ENCODE data around the gene CST2. TPM values are rescaled to one million over a fixed set of nuclear protein-coding genes. Genes with fewer than 3 reads are reported as not detected.
"Not testable (repeated sequence)": the region's sequence is repeated elsewhere in the genome, so short reads cannot be mapped to it uniquely, and the experiment has no call there.

The CST2 gene, protein sequence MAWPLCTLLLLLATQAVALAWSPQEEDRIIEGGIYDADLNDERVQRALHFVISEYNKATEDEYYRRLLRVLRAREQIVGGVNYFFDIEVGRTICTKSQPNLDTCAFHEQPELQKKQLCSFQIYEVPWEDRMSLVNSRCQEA
- total RNA-seq = not detected

DNA sequence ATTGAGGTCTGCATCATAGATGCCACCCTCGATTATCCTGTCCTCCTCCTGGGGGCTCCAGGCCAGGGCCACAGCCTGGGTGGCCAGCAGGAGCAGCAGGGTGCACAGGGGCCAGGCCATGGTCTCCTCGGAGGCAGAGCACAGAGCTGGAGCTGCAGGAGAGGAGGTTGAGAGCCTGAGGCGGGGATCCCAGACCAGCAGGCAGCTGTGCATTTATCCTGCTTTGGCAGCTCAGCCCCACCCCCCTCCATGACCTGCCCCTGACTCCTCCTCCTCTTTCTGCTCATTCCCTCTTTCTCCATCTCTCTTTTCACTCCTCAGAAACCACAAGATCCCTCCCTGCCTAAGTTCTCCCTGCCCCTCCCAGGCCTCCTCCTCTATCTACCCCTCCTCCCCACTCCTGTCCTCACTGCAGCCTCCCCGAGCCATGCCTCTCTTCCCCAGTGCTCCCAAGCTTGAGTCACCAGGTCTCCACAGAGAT, at the start of gene CST2:
Gene CST2, minus strand, starts transcription at position 189 of the 481 bp plus-strand sequence. Its CDS starts 69 bp downstream, at position 120.
- Histone ChIP-seq H3K9me3 (ENCODE audit: control insufficient read depth in 3 of 3, low read length in 3 of 3) (no peaks in the 10 kb centered on the region), H3K4me3 (ENCODE audit: low read length in 3 of 3) (no peak within 1 kb of the TSS), H3K27me3 (ENCODE audit: control insufficient read depth in 3 of 3, insufficient read depth in 3 of 3, low read length in 3 of 3) (no peaks in the 10 kb centered on the region), H3K27ac (ENCODE audit: low read depth, low read length) (no peak within 1 kb of the TSS), H3K4me1 (ENCODE audit: control insufficient read depth in 3 of 3, insufficient read depth in 3 of 3, low read length in 3 of 3) (no peaks in the 10 kb centered on the region), H3K36me3 (ENCODE audit: control insufficient read depth in 3 of 3, insufficient read depth in 3 of 3, low read length in 3 of 3) (no peaks in the 10 kb centered on the region), H3K9ac (ENCODE audit: low read depth in 1 of 3, low read length in 3 of 3) (no peak within 1 kb of the TSS)

DNA sequence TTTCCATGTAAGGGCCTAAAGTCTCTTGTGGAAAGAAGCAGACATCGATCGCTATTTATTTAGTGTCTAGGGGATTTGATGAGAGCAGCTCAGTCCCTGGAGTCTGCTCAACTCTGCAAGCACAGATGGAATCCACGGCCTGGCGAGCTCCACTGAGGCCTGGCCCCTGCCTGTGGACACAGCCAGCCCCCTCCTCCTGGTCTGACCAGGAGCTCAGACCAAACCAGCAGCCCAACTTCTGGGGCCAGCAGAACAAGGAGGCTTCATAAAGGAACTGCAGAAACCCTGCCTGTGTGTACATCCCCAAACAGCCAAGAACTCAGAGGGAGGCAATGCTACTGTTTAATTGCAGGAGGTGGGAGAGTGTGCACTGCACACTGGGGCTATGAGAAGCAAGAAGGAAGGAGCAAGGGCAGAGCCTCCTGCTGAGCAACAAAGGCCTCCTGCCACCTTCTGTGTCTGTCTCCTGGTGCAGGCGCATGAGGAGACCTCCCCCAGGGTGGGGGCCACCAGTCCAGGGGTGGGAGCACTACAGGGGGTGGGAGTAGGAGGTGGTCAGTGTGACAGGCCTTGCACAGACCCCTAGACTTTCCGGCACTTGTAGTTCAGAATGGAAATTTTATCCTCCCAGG, 49.2 kb upstream of the CST2 start:
- H3K4me1 ChIP-seq (ENCODE audit: control insufficient read depth in 3 of 3, insufficient read depth in 3 of 3, low read length in 3 of 3) = no peaks in the 10 kb centered on the region
- H3K9ac ChIP-seq (ENCODE audit: low read depth in 1 of 3, low read length in 3 of 3) = no peak overlapping the region
- peaks cover 4 to 18% (median 14%) of the 10 kb centered on the region in 3 donors for H3K27me3 ChIP-seq (ENCODE audit: control insufficient read depth in 3 of 3, insufficient read depth in 3 of 3, low read length in 3 of 3)
- no peak overlapping the region for H3K4me3 ChIP-seq (ENCODE audit: low read length in 3 of 3)
- H3K36me3 ChIP-seq (ENCODE audit: control insufficient read depth in 3 of 3, insufficient read depth in 3 of 3, low read length in 3 of 3) = no peaks in the 10 kb centered on the region
- H3K27ac ChIP-seq (ENCODE audit: low read depth, low read length) = no peak overlapping the region
- no peaks in the 10 kb centered on the region for H3K9me3 ChIP-seq (ENCODE audit: control insufficient read depth in 3 of 3, low read length in 3 of 3)

DNA sequence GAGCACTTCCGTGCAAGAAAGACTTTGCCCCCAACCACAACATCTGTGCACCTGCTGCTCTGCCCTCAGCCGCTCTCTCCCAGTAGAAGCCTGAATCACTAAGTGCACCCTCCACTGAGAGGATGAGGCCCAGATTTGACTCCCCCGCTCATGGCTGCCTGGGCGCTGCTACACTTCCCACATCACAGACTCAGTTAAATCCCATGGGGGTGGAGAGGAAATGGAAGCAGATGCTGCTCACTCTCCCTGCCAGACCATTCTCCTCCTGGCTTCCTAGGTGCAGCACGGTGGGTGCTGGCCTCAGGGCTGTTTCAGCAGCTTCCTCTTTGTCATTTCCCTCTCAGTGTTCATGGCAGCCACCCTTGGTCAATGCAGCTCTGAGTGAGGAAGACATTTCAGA, 48.2 kb upstream of the CST2 start:
- H3K4me1 ChIP-seq (ENCODE audit: control insufficient read depth in 3 of 3, insufficient read depth in 3 of 3, low read length in 3 of 3) = no peaks in the 10 kb centered on the region
- no peak overlapping the region for H3K27ac ChIP-seq (ENCODE audit: low read depth, low read length)
- H3K9me3 ChIP-seq (ENCODE audit: control insufficient read depth in 3 of 3, low read length in 3 of 3) = no peaks in the 10 kb centered on the region
- no peak overlapping the region for H3K4me3 ChIP-seq (ENCODE audit: low read length in 3 of 3)
- H3K9ac ChIP-seq (ENCODE audit: low read depth in 1 of 3, low read length in 3 of 3) = no peak overlapping the region
- H3K27me3 ChIP-seq (ENCODE audit: control insufficient read depth in 3 of 3, insufficient read depth in 3 of 3, low read length in 3 of 3) = peaks cover 7 to 22% (median 10%) of the 10 kb centered on the region in 3 donors
- no peaks in the 10 kb centered on the region for H3K36me3 ChIP-seq (ENCODE audit: control insufficient read depth in 3 of 3, insufficient read depth in 3 of 3, low read length in 3 of 3)

DNA sequence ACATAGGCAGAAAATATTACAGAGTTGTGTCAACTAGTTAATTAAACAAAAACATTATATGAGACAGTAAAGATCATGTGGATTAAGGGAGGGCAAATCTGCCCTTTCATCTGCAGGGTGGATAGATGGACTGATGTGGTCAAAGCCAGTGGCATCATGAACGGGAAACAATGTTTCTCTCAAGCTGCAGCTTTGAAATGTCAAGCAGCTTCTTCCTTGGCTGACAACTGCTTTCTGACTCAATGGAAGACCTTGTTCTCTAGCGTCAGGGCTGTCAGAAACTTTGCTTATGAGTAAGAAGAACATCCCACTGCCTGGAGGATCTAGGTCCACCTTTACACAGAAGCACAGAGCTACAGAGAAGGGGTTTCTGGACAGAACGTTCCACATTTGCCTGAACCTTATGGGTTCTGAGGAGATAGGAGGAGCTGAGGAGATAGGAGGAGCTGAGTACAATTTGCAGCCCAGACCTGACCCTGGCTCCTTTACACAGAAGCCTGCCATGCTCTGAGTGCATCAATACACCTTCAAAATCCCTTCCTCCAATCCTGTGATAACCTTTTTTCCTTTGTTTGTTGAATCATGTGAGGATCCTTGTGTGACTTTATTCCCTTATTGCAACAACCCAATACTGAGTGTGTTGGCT, 47.0 kb upstream of the CST2 start:
- Histone ChIP-seq H3K27me3 (ENCODE audit: control insufficient read depth in 3 of 3, insufficient read depth in 3 of 3, low read length in 3 of 3) (peaks cover 5 to 21% (median 10%) of the 10 kb centered on the region in 3 donors), H3K4me3 (ENCODE audit: low read length in 3 of 3) (no peak overlapping the region), H3K27ac (ENCODE audit: low read depth, low read length) (no peak overlapping the region), H3K9me3 (ENCODE audit: control insufficient read depth in 3 of 3, low read length in 3 of 3) (no peaks in the 10 kb centered on the region), H3K4me1 (ENCODE audit: control insufficient read depth in 3 of 3, insufficient read depth in 3 of 3, low read length in 3 of 3) (no peaks in the 10 kb centered on the region), H3K36me3 (ENCODE audit: control insufficient read depth in 3 of 3, insufficient read depth in 3 of 3, low read length in 3 of 3) (no peaks in the 10 kb centered on the region), H3K9ac (ENCODE audit: low read depth in 1 of 3, low read length in 3 of 3) (no peak overlapping the region)

DNA sequence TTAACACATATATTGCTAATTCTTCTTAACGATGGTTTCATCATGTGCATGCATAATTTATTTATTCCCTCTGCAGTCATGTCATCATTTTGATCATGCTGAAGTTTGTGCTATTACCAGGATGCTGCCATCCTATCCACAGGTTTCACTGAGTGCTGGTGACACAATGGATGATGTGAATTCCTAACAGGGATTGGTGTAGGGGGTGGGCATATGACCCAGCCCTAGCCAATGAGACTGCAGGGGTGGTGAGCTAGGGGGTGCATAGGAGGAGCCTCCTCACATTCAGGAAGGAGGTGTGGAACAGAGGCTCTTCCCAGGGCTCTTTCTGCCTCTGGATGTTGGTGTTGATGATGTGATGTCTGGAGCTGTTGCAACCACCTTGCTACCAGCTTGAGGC, 45.5 kb upstream of the CST2 start:
- Histone ChIP-seq H3K27me3 (ENCODE audit: control insufficient read depth in 3 of 3, insufficient read depth in 3 of 3, low read length in 3 of 3) (peaks cover 7 to 18% (median 10%) of the 10 kb centered on the region in 3 donors), H3K9me3 (ENCODE audit: control insufficient read depth in 3 of 3, low read length in 3 of 3) (no peaks in the 10 kb centered on the region), H3K4me1 (ENCODE audit: control insufficient read depth in 3 of 3, insufficient read depth in 3 of 3, low read length in 3 of 3) (no peaks in the 10 kb centered on the region), H3K4me3 (ENCODE audit: low read length in 3 of 3) (no peak overlapping the region), H3K27ac (ENCODE audit: low read depth, low read length) (no peak overlapping the region), H3K36me3 (ENCODE audit: control insufficient read depth in 3 of 3, insufficient read depth in 3 of 3, low read length in 3 of 3) (no peaks in the 10 kb centered on the region), H3K9ac (ENCODE audit: low read depth in 1 of 3, low read length in 3 of 3) (no peak overlapping the region)

DNA sequence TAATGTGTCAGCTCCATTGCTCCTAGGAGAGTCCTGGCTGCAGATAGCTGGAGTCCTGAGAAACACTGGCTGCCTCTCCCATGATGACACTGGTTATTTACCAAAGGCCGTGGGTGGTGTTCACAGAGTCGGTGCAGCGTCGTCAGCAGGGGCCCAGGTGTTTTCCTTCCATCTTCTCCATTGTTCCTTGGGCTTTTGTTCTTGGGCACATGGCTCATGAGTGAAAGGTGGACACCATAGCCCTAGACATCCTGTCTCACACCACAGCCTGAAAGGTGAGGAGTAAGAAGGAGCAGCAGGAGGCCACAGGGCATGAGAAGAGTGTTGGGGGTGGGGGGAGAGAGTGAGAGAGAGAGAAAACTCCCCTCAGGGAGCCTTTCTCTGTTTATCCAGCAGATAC, 43.9 kb upstream of the CST2 start:
- H3K36me3 ChIP-seq (ENCODE audit: control insufficient read depth in 3 of 3, insufficient read depth in 3 of 3, low read length in 3 of 3) = no peaks in the 10 kb centered on the region
- no peak overlapping the region for H3K4me3 ChIP-seq (ENCODE audit: low read length in 3 of 3)
- H3K9me3 ChIP-seq (ENCODE audit: control insufficient read depth in 3 of 3, low read length in 3 of 3) = no peaks in the 10 kb centered on the region
- no peak overlapping the region for H3K9ac ChIP-seq (ENCODE audit: low read depth in 1 of 3, low read length in 3 of 3)
- H3K4me1 ChIP-seq (ENCODE audit: control insufficient read depth in 3 of 3, insufficient read depth in 3 of 3, low read length in 3 of 3) = no peaks in the 10 kb centered on the region
- H3K27me3 ChIP-seq (ENCODE audit: control insufficient read depth in 3 of 3, insufficient read depth in 3 of 3, low read length in 3 of 3) = peaks cover 8 to 21% (median 10%) of the 10 kb centered on the region in 3 donors
- no peak overlapping the region for H3K27ac ChIP-seq (ENCODE audit: low read depth, low read length)

DNA sequence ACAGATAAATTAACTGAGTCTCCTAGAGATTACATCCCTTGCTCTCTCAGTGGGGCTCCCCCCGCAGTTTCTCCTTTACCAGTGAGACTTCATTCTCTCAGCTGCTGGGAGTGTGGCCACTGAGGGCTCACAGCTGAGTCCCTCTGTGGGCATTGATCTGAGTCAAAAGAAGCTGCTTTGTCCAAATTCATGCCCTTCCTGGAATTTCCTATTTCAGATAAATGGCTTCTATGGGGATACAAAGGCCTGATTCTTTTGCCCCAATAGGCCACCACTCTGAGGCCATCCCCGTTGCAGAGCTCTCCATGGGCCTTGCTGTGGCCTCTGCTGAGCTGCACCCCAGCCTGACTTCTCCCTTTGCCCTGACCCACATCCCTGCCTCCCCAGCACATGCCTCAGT, 43.0 kb upstream of the CST2 start:
- no peak overlapping the region for H3K9ac ChIP-seq (ENCODE audit: low read depth in 1 of 3, low read length in 3 of 3)
- H3K36me3 ChIP-seq (ENCODE audit: control insufficient read depth in 3 of 3, insufficient read depth in 3 of 3, low read length in 3 of 3) = no peaks in the 10 kb centered on the region
- no peaks in the 10 kb centered on the region for H3K9me3 ChIP-seq (ENCODE audit: control insufficient read depth in 3 of 3, low read length in 3 of 3)
- H3K27me3 ChIP-seq (ENCODE audit: control insufficient read depth in 3 of 3, insufficient read depth in 3 of 3, low read length in 3 of 3) = peaks cover 8 to 21% (median 10%) of the 10 kb centered on the region in 3 donors
- no peak overlapping the region for H3K27ac ChIP-seq (ENCODE audit: low read depth, low read length)
- no peaks in the 10 kb centered on the region for H3K4me1 ChIP-seq (ENCODE audit: control insufficient read depth in 3 of 3, insufficient read depth in 3 of 3, low read length in 3 of 3)
- no peak overlapping the region for H3K4me3 ChIP-seq (ENCODE audit: low read length in 3 of 3)

DNA sequence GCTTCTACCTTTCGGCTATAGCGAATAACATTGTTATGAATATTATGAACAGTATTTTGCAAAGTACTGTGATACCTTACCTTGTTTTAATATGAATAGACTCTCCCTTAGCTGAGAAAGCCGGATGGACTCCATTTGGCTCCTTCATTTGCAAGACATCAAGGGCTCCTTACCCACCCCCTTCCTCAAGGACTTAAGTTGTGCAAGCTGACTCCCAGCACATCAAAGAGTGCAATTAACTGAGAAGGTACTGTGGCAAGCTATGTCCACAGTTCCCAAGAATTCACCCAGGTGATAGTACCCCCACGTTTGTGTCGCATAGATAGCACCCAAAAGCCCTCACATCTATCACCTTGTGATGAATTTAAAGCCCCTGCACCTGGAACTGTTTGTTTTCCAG, 41.8 kb upstream of the CST2 start:
- Histone ChIP-seq H3K27me3 (ENCODE audit: control insufficient read depth in 3 of 3, insufficient read depth in 3 of 3, low read length in 3 of 3) (peaks cover 8 to 21% (median 10%) of the 10 kb centered on the region in 3 donors), H3K4me1 (ENCODE audit: control insufficient read depth in 3 of 3, insufficient read depth in 3 of 3, low read length in 3 of 3) (no peaks in the 10 kb centered on the region), H3K27ac (ENCODE audit: low read depth, low read length) (no peak overlapping the region), H3K4me3 (ENCODE audit: low read length in 3 of 3) (no peak overlapping the region), H3K36me3 (ENCODE audit: control insufficient read depth in 3 of 3, insufficient read depth in 3 of 3, low read length in 3 of 3) (no peaks in the 10 kb centered on the region), H3K9ac (ENCODE audit: low read depth in 1 of 3, low read length in 3 of 3) (no peak overlapping the region), H3K9me3 (ENCODE audit: control insufficient read depth in 3 of 3, low read length in 3 of 3) (no peaks in the 10 kb centered on the region)

DNA sequence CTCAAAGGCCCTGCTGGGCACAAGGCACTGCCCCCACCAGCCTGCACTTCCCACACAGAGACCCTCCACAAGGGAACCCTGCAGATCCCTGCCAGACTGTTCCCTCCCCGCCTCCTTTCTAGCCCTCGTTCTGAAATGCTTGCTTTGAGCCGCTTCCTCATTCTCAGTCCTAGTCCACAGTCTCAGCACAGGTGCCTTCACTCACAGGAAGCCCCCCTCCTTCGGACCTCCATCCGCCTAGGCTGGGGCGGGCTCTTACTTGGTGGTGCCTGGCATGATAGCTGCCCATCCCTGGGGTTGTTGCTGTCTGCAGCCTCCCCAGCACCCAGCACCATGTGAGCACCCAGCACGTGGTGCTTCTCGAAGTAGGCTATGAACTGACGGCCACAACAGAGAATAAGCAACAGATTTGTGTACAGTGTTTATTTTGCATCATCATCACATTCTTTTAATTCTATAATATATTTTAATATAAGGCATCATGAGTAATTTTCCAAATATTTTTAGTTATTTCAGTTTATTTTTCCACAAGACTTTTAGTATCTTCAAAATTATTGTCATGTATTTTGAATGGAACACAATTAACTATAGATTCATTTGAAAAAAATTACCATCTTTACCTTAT, 40.7 kb upstream of the CST2 start:
- Histone ChIP-seq H3K27ac (ENCODE audit: low read depth, low read length) (no peak overlapping the region), H3K4me3 (ENCODE audit: low read length in 3 of 3) (no peak overlapping the region), H3K36me3 (ENCODE audit: control insufficient read depth in 3 of 3, insufficient read depth in 3 of 3, low read length in 3 of 3) (no peaks in the 10 kb centered on the region), H3K27me3 (ENCODE audit: control insufficient read depth in 3 of 3, insufficient read depth in 3 of 3, low read length in 3 of 3) (peaks cover 8 to 21% (median 8%) of the 10 kb centered on the region in 3 donors), H3K9ac (ENCODE audit: low read depth in 1 of 3, low read length in 3 of 3) (no peak overlapping the region), H3K4me1 (ENCODE audit: control insufficient read depth in 3 of 3, insufficient read depth in 3 of 3, low read length in 3 of 3) (no peaks in the 10 kb centered on the region), H3K9me3 (ENCODE audit: control insufficient read depth in 3 of 3, low read length in 3 of 3) (no peaks in the 10 kb centered on the region)

DNA sequence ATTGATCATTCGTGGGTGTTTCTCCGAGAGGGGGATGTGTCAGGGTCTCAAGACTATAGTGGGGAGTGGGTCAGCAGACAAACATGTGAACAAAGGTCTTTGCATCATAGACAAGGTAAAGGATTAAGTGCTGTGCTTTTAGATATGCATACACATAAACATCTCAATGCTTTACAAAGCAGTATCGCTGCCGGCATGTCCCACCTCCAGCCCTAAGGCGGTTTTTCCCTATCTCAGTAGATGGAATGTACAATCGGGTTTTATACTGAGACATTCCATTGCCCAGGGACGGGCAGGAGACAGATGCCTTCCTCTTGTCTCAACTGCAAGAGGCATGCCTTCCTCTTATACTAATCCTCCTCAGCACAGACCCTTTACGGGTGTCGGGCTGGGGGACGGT, 34.2 kb upstream of the CST2 start:
- not testable (repeated sequence) for H3K27ac ChIP-seq (ENCODE audit: low read depth, low read length); H3K4me3 ChIP-seq (ENCODE audit: low read length in 3 of 3); H3K9ac ChIP-seq (ENCODE audit: low read depth in 1 of 3, low read length in 3 of 3); H3K36me3 ChIP-seq (ENCODE audit: control insufficient read depth in 3 of 3, insufficient read depth in 3 of 3, low read length in 3 of 3); H3K27me3 ChIP-seq (ENCODE audit: control insufficient read depth in 3 of 3, insufficient read depth in 3 of 3, low read length in 3 of 3); H3K4me1 ChIP-seq (ENCODE audit: control insufficient read depth in 3 of 3, insufficient read depth in 3 of 3, low read length in 3 of 3); H3K9me3 ChIP-seq (ENCODE audit: control insufficient read depth in 3 of 3, low read length in 3 of 3)
